Calu3 (cell line): ENCODE results near the gene PSMG4. TPM values are rescaled to one million over a fixed set of nuclear protein-coding genes. Genes with fewer than 3 reads are reported as not detected.

ENCODE experiments used
- BruUV-seq: library from RNA; stranded (reverse); fragments of 400-500 nt; replicated peaks from 2 replicates; lab custom pipeline; 2021; lab: Mats Ljungman, UMichigan
- CTCF ChIA-PET: fragments of 300-600 bp; sonication (Branson Sonifier 250); formaldehyde crosslinking; loops from one replicate; lab custom pipeline; 2022; ENCODE audit warnings: antibody characterized with exemption; lab: Charles Lee
- DNase-seq: peaks from one replicate; pipeline ENCODE4 v3.0.0; 2022
- H3K27ac Mint-ChIP-seq: one replicate; pipeline ENCODE4 v1.8.0; 2022; ENCODE audit warnings: mixed read lengths; ENCODE audit not compliant: unreplicated experiment
- H3K27me3 Mint-ChIP-seq: one replicate; pipeline ENCODE4 v1.8.0; 2022; ENCODE audit warnings: mixed read lengths; ENCODE audit not compliant: unreplicated experiment
- H3K36me3 Mint-ChIP-seq: one replicate; pipeline ENCODE4 v1.8.0; 2022; ENCODE audit warnings: mild to moderate bottlenecking, moderate library complexity, mixed read lengths; ENCODE audit not compliant: insufficient read depth, unreplicated experiment
- H3K4me1 Mint-ChIP-seq: one replicate; pipeline ENCODE4 v1.8.0; 2022; ENCODE audit warnings: mild to moderate bottlenecking, low read depth, mixed read lengths; ENCODE audit not compliant: unreplicated experiment
- H3K4me3 Mint-ChIP-seq: one replicate; pipeline ENCODE4 v1.8.0; 2022; ENCODE audit warnings: mild to moderate bottlenecking, low read depth, moderate library complexity, mixed read lengths; ENCODE audit not compliant: unreplicated experiment
- H3K9me3 Mint-ChIP-seq: one replicate; pipeline ENCODE4 v1.8.0; 2022; ENCODE audit warnings: low read depth, mixed read lengths; ENCODE audit not compliant: unreplicated experiment
- CTCF ChIP-seq: fragments of 200-600 bp; IDR thresholded peaks from one replicate; pipeline ENCODE4 v1.8.0; 2022; ENCODE audit warnings: antibody characterized with exemption; ENCODE audit not compliant: unreplicated experiment
- intact Hi-C: fragments of 100-400 bp; cut with micrococcal nuclease; formaldehyde crosslinking; loops from one replicate; pipeline ENCODE4 v1.10.0; 2022; ENCODE audit not compliant: unreplicated experiment
- total RNA-seq: library from RNA; stranded (reverse); gene quantifications from 2 replicates; pipeline ENCODE4 v1.2.3, GENCODE V29; 2022

PSMG4 gene
- total RNA-seq, 1 experiment from 2014 or later = 17.6 TPM

- no TSS peak for BruUV-seq
- H3K4me3 Mint-ChIP-seq = no peak overlapping the region
- intact Hi-C loops = no loop called here
- no peak for DNase-seq
- H3K27ac Mint-ChIP-seq = no peak overlapping the region
- CTCF ChIA-PET = no interaction called here
- no peaks in the 10 kb centered on the region for H3K36me3 Mint-ChIP-seq
- H3K9me3 Mint-ChIP-seq = no peaks in the 10 kb centered on the region
- TF ChIP-seq CTCF = no peak
- peaks cover 11% of the 10 kb centered on the region for H3K27me3 Mint-ChIP-seq
- peaks cover 15% of the 10 kb centered on the region for H3K4me1 Mint-ChIP-seq
Observed at GRCh38 chr6:3211681-3212080, 47.1 kb upstream of the PSMG4 start.

- Mint-ChIP-seq H3K36me3 (no peaks in the 10 kb centered on the region), H3K9me3 (no peaks in the 10 kb centered on the region), H3K4me1 (peaks cover 15% of the 10 kb centered on the region), H3K27me3 (peaks cover 11% of the 10 kb centered on the region), H3K27ac (no peak overlapping the region), H3K4me3 (no peak overlapping the region)
- intact Hi-C loops = no loop called here
- TF ChIP-seq CTCF = no peak
- BruUV-seq = no TSS peak
- no peak for DNase-seq
- CTCF ChIA-PET = no interaction called here
Observed at GRCh38 chr6:3212261-3212660, 46.5 kb upstream of the PSMG4 start.

- H3K27ac Mint-ChIP-seq = no peak overlapping the region
- H3K9me3 Mint-ChIP-seq = no peaks in the 10 kb centered on the region
- H3K27me3 Mint-ChIP-seq = peaks cover 21% of the 10 kb centered on the region
- no peak overlapping the region for H3K4me3 Mint-ChIP-seq
- no peak for TF ChIP-seq CTCF
- intact Hi-C loops = no loop called here
- DNase-seq = no peak
- CTCF ChIA-PET = no interaction called here
- peaks cover 12% of the 10 kb centered on the region for H3K4me1 Mint-ChIP-seq
- no TSS peak for BruUV-seq
- H3K36me3 Mint-ChIP-seq = no peaks in the 10 kb centered on the region
Observed at GRCh38 chr6:3213334-3213695, 45.4 kb upstream of the PSMG4 start.

GRCh38 chr6:3214898-3215297, 43.8 kb upstream of the PSMG4 start:
- Mint-ChIP-seq H3K36me3 (no peaks in the 10 kb centered on the region), H3K4me1 (no peaks in the 10 kb centered on the region), H3K27ac (no peak overlapping the region), H3K27me3 (peaks cover 37% of the 10 kb centered on the region), H3K4me3 (no peak overlapping the region), H3K9me3 (no peaks in the 10 kb centered on the region)
- no TSS peak for BruUV-seq
- intact Hi-C loops = no loop called here
- no peak for TF ChIP-seq CTCF
- CTCF ChIA-PET = interaction anchor here (0.7 kb wide), 1 partner anchor 1744 kb away, joined by 3 read pairs; no protein-coding TSS in a partner anchor
- no peak for DNase-seq
